Lung (tissue), 13 donors: ENCODE data around the gene SLC9C1. TPM values are rescaled to one million over a fixed set of nuclear protein-coding genes. Genes with fewer than 3 reads are reported as not detected.
A peak's percentile ranks its signal among the peaks of the same experiment; 100 is the strongest.

Experiments used
- ATAC-seq: fragments of 200-7000 bp; cut with Tn5 transposase; one replicate; pipeline ENCODE4 v1.9.1; 2020; ENCODE audit warnings: moderate number of reproducible peaks; ENCODE audit not compliant: insufficient read depth, low FRiP score
- DNase-seq, 3 donors: peaks; one replicate each; pipeline ENCODE4 v3.0.0-alpha.2; 2013 to 2017
- H3K27ac ChIP-seq, 2 donors: one replicate each; pipeline ENCODE4 v1.5.1; 2013; ENCODE audit warnings: mild to moderate bottlenecking in 2 of 2, moderate library complexity in 2 of 2, control low read depth in 1 of 2, inconsistent platforms in 1 of 2, low read depth in 1 of 2, low read length in 1 of 2
- H3K27me3 ChIP-seq, 3 donors: one replicate each; pipeline ENCODE4 v1.5.1; 2013; ENCODE audit warnings: low read length in 2 of 3; ENCODE audit not compliant: control insufficient read depth in 3 of 3, insufficient read depth in 3 of 3
- H3K36me3 ChIP-seq, 4 donors: one replicate each; pipeline ENCODE4 v1.5.1; 2013; ENCODE audit warnings: low read length in 4 of 4, mild to moderate bottlenecking in 1 of 4, moderate library complexity in 1 of 4; ENCODE audit not compliant: control insufficient read depth in 4 of 4, insufficient read depth in 4 of 4
- H3K4me1 ChIP-seq, 5 donors: one replicate each; pipeline ENCODE4 v1.5.1; 2013; ENCODE audit warnings: low read length in 5 of 5, mild to moderate bottlenecking in 2 of 5, moderate library complexity in 1 of 5; ENCODE audit not compliant: control insufficient read depth in 5 of 5, insufficient read depth in 5 of 5
- H3K4me3 ChIP-seq: one replicate; pipeline ENCODE4 v1.5.1; 2013; ENCODE audit warnings: mild to moderate bottlenecking, control low read depth, moderate library complexity
- H3K9ac ChIP-seq, 2 donors: one replicate each; pipeline ENCODE4 v1.5.1; 2013; ENCODE audit warnings: low read length in 2 of 2, control low read depth in 1 of 2; ENCODE audit not compliant: insufficient read depth in 1 of 2
- H3K9me3 ChIP-seq, 4 donors: one replicate each; pipeline ENCODE4 v1.5.1; 2013; ENCODE audit warnings: low read length in 3 of 4, mild to moderate bottlenecking in 1 of 4, moderate library complexity in 1 of 4; ENCODE audit not compliant: control insufficient read depth in 4 of 4, insufficient read depth in 3 of 4
- CTCF ChIP-seq: IDR thresholded peaks from 2 replicates; pipeline ENCODE4 v1.5.1; 2012; ENCODE audit warnings: mild to moderate bottlenecking; ENCODE audit errors: control extremely low read depth, extremely low read depth
- WGBS, 2 donors: extraction: QIAGEN DNeasy Blood & Tissue Kit; methylation state at CpG; one replicate each; pipeline ENCODE4 v1.1.7; 2013; 5-methylcytosine and 5-hydroxymethylcytosine counted together
- polyA plus RNA-seq, 2 donors: library from polyadenylated mRNA; stranded (reverse); fragments of 200-250 nt; gene quantifications; one replicate each; pipeline ENCODE4 v1.2.1, GENCODE V29; 2013
- small RNA-seq: library from RNA; depleted of rRNA; stranded (forward); fragments of <200 nt; gene quantifications from one replicate; pipeline ENCODE3, GENCODE V24; 2014; ENCODE audit warnings: low replicate concordance
- total RNA-seq, 2 donors: library from RNA; depleted of rRNA in 1 of 2; stranded (reverse); fragments of >200 nt in 1 of 2; gene quantifications; one replicate each; pipeline ENCODE4 v1.2.1, GENCODE V29; 2014 to 2021
- donor health status: control.
- donor health status: control.
- donor health status: Bipolar disorder and iron deficiency.
- donor health status: healthy.
- donor health status: DM: yes; HTN: yes; CAD: no.

Gene SLC9C1
- total and polyA plus RNA-seq, 4 donors: 0.12 to 0.28 TPM; not detected in 2

- H3K9me3 ChIP-seq: no peaks in the 10 kb centered on the region
- H3K27me3 ChIP-seq: no peaks in the 10 kb centered on the region
- ATAC-seq (no peak), DNase-seq (no peak)
- no peak for TF ChIP-seq CTCF
- peaks cover 0 to 20% (median 8%) of the 10 kb centered on the region in 5 donors for H3K4me1 ChIP-seq
- no peak overlapping the region for H3K27ac ChIP-seq
- no peak overlapping the region for H3K4me3 ChIP-seq
- peak overlapping the region in 1 of 2 donors; percentile 51 for H3K9ac ChIP-seq
- H3K36me3 ChIP-seq: peaks cover 0 to 12% (median 0%) of the 10 kb centered on the region in 4 donors
Measured at GRCh38 chr3:112093180-112093522, 200.9 kb downstream of the SLC9C1 start.

GRCh38 chr3:112092496-112093179 lies 201.4 kb downstream of the SLC9C1 start:
- H3K4me1 ChIP-seq: peaks cover 0 to 19% (median 8%) of the 10 kb centered on the region in 5 donors
- 47 to 63% methylated on average over 6 of the region's 6 CpGs for WGBS, 2 donors
- H3K9me3 ChIP-seq: no peaks in the 10 kb centered on the region
- no peaks in the 10 kb centered on the region for H3K27me3 ChIP-seq
- DNase-seq: peak; percentile 22 to 53 (median 36)
- peak overlapping the region in 1 of 2 donors; percentile 45 for H3K27ac ChIP-seq
- H3K9ac ChIP-seq: peak overlapping the region in 1 of 2 donors; percentile 51
- TF ChIP-seq CTCF: no peak
- no peak for ATAC-seq
- H3K4me3 ChIP-seq: no peak overlapping the region
- peaks cover 0 to 12% (median 0%) of the 10 kb centered on the region in 4 donors for H3K36me3 ChIP-seq

- TF ChIP-seq CTCF: no peak
- WGBS, 2 donors: 72 to 80% methylated on average over 6 of the region's 6 CpGs
- no peak for DNase-seq
- no peak for ATAC-seq
- peaks cover 0 to 26% (median 8%) of the 10 kb centered on the region in 5 donors for H3K4me1 ChIP-seq
- no peak overlapping the region for H3K4me3 ChIP-seq
- H3K27me3 ChIP-seq: no peaks in the 10 kb centered on the region
- H3K9ac ChIP-seq: peak overlapping the region in 1 of 2 donors; percentile 39
- no peaks in the 10 kb centered on the region for H3K9me3 ChIP-seq
- H3K27ac ChIP-seq: no peak overlapping the region
- H3K36me3 ChIP-seq: peaks cover 0 to 12% (median 0%) of the 10 kb centered on the region in 4 donors
Measured at GRCh38 chr3:112090887-112091586, 203.0 kb downstream of the SLC9C1 start.

Small RNA genes within 50 kb of the gene (small RNA-seq; reads per million reads assigned to genes)
- not detected for gene MIR567

Other genes with a start within 250 kb of the SLC9C1 start
- gene C3orf52, start 207.8 kb downstream of the SLC9C1 start, total RNA-seq: 10 to 100 TPM; 21.4 to 22.4 TPM
- 1 to 10 TPM; 6.5 to 7.6 TPM for gene C3orf52, start 207.8 kb downstream of the SLC9C1 start, polyA plus RNA-seq
- gene GCSAM, start 161.0 kb downstream of the SLC9C1 start, total RNA-seq: under 1 TPM; 0.40 to 0.97 TPM
- under 1 TPM; 0.14 to 0.55 TPM for gene GCSAM, start 161.0 kb downstream of the SLC9C1 start, polyA plus RNA-seq
- 10 to 100 TPM in 1 of 2 donors, 1 to 10 TPM in 1; 4.6 to 21.6 TPM for gene CD200, start 38.9 kb upstream of the SLC9C1 start, total RNA-seq
- 1 to 10 TPM; 5.7 to 6.4 TPM for gene CD200, start 38.9 kb upstream of the SLC9C1 start, polyA plus RNA-seq
- 1 to 10 TPM in 1 of 2 donors, under 1 TPM in 1; 0.52 to 2.0 TPM for gene BTLA, start 205.3 kb upstream of the SLC9C1 start, total RNA-seq
- gene BTLA, start 205.3 kb upstream of the SLC9C1 start, polyA plus RNA-seq: under 1 TPM; 0.30 to 0.61 TPM